SJSA1 (cell line): Measurements from ENCODE around the gene CACNA1H. TPM values are rescaled to one million over a fixed set of nuclear protein-coding genes. Genes with fewer than 3 reads are reported as not detected.
"Not testable (repeated sequence)": the region's sequence is repeated elsewhere in the genome, so short reads cannot be mapped to it uniquely, and the experiment has no call there.

Experiments used
- DNase-seq, 2 experiments: peaks; one replicate each; pipeline ENCODE4 v3.0.0-alpha.2; 2015 to 2020; ENCODE audit warnings: low spot score in 2 of 2, low read depth in 1 of 2
- H3K27ac ChIP-seq: fragments of 250-450 bp; sonication (Bioruptor Pico); 2 replicates; pipeline ENCODE4 v1.5.1; 2020; ENCODE audit warnings: mild to moderate bottlenecking, moderate library complexity
- H3K27me3 ChIP-seq: fragments of 250-450 bp; sonication (Bioruptor Pico); replicated peaks from 2 replicates; pipeline ENCODE4 v1.5.1; 2020; ENCODE audit warnings: mild to moderate bottlenecking, moderate library complexity
- H3K36me3 ChIP-seq: fragments of 250-450 bp; sonication (Bioruptor Pico); 2 replicates; pipeline ENCODE4 v1.5.1; 2020; ENCODE audit warnings: mild to moderate bottlenecking
- H3K4me1 ChIP-seq: fragments of 250-450 bp; sonication (Bioruptor Pico); replicated peaks from 2 replicates; pipeline ENCODE4 v1.6.1; 2021; ENCODE audit warnings: mild to moderate bottlenecking
- H3K4me3 ChIP-seq: fragments of 250-450 bp; sonication (Bioruptor Pico); 2 replicates; pipeline ENCODE4 v1.5.1; 2020; ENCODE audit warnings: mild to moderate bottlenecking
- H3K9me3 ChIP-seq: fragments of 250-450 bp; sonication (Bioruptor Pico); replicated peaks from 2 replicates; pipeline ENCODE4 v1.5.1; 2020; ENCODE audit warnings: mild to moderate bottlenecking
- total RNA-seq: library from RNA; depleted of rRNA; stranded (reverse); fragments of >200 nt; shearing (Covaris generic); gene quantifications from 2 replicates; pipeline ENCODE4 v1.2.3, GENCODE V29; 2014

Gene CACNA1H
- total RNA-seq, 1 experiment from 2014 or later, result not detected

DNA sequence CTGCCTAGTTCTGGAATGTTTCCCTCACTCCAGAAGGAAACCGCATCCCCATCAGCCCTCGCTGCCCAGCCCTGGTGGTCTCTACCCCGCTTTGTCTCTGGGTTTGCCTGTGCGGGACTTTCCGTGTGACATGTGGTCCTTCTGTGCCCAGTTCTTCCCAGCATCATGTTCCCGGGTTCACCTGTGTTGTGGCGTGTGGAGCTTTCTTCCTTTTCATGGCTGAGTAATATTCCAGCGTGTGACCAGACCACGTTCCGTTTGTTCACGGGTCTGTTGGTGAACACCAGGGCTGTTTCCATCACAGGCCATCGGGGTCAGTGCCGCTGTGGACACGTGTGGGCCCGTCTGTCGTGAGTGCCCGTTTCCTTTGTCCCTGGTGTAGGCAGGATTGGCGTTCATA lies 32.1 kb downstream of the CACNA1H start:
- H3K36me3 ChIP-seq, result no peaks in the 10 kb centered on the region
- no peaks in the 10 kb centered on the region for H3K9me3 ChIP-seq
- H3K27ac ChIP-seq, result no peak overlapping the region
- no peak for DNase-seq
- H3K4me1 ChIP-seq, result peaks cover 21% of the 10 kb centered on the region
- H3K4me3 ChIP-seq, result no peak overlapping the region
- peaks cover 7% of the 10 kb centered on the region; the same call in 1 of the 2 replicates for H3K27me3 ChIP-seq

DNA sequence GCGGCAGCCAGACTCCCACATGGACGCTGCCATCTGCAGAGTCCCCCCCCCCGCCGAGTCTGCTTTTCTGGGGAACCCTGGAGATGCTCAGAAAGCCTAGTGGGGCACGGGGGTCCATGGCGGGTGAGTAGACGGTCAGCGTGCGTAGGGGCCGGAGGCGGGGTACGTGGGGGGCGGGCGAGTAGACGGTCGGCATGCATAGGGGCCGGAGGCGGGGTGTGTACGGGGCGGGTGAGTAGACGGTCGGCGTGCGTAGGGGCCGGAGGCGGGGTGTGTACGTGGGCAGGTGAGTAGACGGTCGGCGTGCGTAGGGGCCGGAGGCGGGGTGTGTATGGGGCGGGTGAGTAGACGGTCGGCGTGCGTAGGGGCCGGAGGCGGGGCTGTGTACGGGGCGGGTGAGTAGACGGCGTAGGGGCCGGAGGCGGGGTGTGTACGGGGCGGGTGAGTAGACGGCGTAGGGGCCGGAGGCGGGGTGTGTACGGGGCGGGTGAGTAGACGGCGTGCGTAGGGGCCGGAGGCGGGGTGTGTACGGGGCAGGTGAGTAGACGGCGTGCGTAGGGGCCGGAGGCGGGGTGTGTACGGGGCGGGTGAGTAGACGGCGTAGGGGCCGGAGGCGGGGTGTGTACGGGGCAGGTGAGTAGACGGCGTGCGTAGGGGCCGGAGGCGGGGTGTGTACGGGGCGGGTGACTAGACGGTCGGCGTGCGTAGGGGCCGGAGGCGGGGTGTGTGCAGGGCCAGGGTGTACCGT lies 32.7 kb downstream of the CACNA1H start:
- H3K27me3 ChIP-seq, H3K27ac ChIP-seq, H3K9me3 ChIP-seq, H3K4me3 ChIP-seq, DNase-seq, H3K36me3 ChIP-seq: not testable (repeated sequence)
- peaks cover 21% of the 10 kb centered on the region for H3K4me1 ChIP-seq

DNA sequence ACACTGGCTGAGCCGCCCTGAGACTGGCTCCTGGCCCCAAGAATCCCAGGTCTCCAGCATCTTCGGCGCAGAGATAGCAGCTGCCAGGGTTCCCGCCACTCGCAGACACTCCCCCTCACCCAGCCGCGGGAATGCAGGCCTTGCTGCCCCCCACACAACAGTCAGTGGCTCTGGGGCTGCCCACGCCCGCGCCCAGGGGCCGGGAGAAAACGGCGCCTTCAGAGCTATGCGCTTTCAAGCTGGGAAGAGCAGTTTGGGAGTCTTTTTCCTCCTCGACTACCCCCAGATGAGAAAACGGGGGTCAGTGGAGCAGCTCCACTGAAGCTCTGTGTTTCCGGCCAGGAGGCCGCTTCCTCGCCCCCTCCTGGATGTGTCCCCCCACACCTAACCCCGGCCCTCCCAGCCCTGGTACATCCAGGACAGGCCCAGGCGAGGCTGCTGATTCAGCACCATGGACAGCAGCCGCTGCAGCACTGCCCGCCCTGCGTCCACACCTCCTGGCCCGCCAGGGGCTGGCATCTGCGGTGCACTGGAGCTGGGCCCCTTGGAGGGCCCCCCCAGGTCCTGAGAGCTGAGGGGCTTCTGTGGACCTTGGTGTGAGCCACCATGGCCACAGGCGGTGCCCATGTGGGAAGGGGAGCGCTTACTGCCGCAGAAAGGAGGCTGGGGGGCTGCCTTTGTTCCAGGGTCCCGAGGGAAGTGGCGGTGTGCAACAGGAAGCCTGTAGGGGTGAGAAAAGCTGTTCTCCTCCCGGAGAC lies 35.7 kb downstream of the CACNA1H start:
- no peaks in the 10 kb centered on the region for H3K9me3 ChIP-seq
- H3K4me1 ChIP-seq, result peaks cover under 1% of the 10 kb centered on the region
- no peaks in the 10 kb centered on the region for H3K36me3 ChIP-seq
- DNase-seq, result no peak
- no peak overlapping the region for H3K27ac ChIP-seq
- peaks cover 9% of the 10 kb centered on the region; the same call in 1 of the 2 replicates for H3K27me3 ChIP-seq
- H3K4me3 ChIP-seq, result no peak overlapping the region

DNA sequence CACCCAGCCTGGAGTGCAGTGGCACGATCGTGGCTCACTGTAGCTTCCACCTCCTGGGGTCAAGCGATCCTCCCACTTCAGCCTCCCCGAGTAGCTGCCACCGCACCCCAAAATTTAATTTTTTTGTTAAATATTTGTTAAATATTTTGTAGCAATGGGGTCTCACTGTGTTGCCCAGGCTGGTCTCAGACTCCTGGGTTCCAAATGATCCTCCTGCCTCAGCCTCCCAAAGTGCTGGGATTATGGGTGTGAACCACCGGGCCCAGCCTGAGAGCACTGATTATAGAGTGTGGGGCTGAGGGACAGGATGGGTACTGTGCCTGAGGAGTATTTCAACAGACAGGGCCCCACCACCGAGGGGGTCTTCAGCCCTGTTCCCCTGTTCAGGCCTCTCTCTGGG lies 36.5 kb downstream of the CACNA1H start:
- Histone ChIP-seq H3K9me3 (no peaks in the 10 kb centered on the region), H3K27ac (no peak overlapping the region), H3K36me3 (no peaks in the 10 kb centered on the region), H3K4me1 (no peaks in the 10 kb centered on the region), H3K4me3 (no peak overlapping the region), H3K27me3 (0 out of 2 replicates have a peak, but pooled peaks cover 13% of the 10 kb centered on the region)
- no peak for DNase-seq

DNA sequence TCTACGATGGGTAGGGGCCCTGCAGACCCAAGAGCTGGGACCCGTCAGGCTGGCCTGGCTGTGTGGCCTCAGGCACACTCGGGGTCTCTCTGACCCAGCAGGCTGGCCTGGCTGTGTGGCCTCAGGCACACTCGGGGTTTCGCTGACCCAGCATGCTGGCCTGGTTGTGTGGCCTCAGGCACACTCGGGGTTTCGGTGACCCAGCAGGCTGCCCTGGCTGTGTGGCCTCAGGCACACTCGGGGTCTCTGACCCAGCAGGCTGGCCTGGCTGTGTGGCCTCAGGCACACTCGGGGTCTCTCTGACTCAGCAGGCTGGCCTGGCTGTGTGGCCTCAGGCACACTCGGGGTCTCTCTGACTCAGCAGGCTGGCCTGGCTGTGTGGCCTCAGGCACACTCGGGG lies 37.9 kb downstream of the CACNA1H start:
- not testable (repeated sequence) for H3K9me3 ChIP-seq, H3K4me3 ChIP-seq, H3K27ac ChIP-seq, H3K36me3 ChIP-seq, DNase-seq, H3K4me1 ChIP-seq
- 0 out of 2 replicates have a peak, but pooled peaks cover 17% of the 10 kb centered on the region for H3K27me3 ChIP-seq

- Histone ChIP-seq H3K27ac (no peak overlapping the region), H3K36me3 (no peaks in the 10 kb centered on the region), H3K4me1 (no peaks in the 10 kb centered on the region), H3K4me3 (no peak overlapping the region), H3K27me3 (0 out of 2 replicates have a peak, but pooled peaks cover 17% of the 10 kb centered on the region), H3K9me3 (no peaks in the 10 kb centered on the region)
- DNase-seq, result no peak
These were observed 39.6 kb downstream of the CACNA1H start for GRCh38 chr16:1192384-1193073.

- Histone ChIP-seq H3K36me3 (no peaks in the 10 kb centered on the region), H3K4me3 (no peak overlapping the region), H3K9me3 (no peaks in the 10 kb centered on the region), H3K4me1 (no peaks in the 10 kb centered on the region), H3K27me3 (0 out of 2 replicates have a peak, but pooled peaks cover 17% of the 10 kb centered on the region), H3K27ac (no peak overlapping the region)
- DNase-seq, result no peak
These were observed 40.4 kb downstream of the CACNA1H start for GRCh38 chr16:1193143-1193824.

- Histone ChIP-seq H3K27me3 (0 out of 2 replicates have a peak, but pooled peaks cover 14% of the 10 kb centered on the region), H3K4me1 (no peaks in the 10 kb centered on the region), H3K4me3 (no peak overlapping the region), H3K36me3 (no peaks in the 10 kb centered on the region), H3K9me3 (no peaks in the 10 kb centered on the region), H3K27ac (no peak overlapping the region)
- DNase-seq, result no peak
These were observed 41.1 kb downstream of the CACNA1H start for GRCh38 chr16:1193825-1194581.

DNA sequence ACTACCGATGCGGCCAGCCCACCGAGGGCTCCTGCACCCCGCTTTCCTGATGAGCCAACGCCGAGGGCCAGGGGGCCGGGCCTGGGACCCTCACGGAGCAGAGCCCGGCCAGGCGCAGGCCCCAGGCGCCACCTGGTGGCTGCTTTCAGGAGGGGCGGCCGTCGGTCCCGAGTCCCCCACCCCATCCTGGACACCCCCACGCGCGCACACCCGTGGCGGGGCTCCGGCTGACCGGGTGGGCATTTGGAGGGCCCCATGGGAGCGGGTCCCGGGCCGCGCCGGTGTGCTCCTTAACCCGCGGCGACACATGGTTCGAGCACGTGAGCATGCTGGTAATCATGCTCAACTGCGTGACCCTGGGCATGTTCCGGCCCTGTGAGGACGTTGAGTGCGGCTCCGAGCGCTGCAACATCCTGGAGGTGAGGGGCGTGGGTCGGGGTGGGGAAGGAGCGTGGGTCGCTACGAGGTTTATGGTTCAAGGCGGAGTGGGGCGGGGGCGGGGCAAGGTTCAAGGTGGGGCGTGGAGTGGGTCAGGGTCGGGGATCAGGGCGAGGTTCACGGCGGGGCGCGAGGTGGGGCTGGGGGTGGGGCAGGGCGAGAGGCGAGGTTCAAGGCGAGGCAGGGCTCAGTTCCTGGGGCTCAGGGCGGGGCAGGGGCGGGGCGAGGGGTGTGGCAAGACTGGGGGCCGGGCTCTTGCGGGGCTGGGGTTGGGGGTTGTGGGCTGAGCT lies 41.9 kb downstream of the CACNA1H start:
- no peak for DNase-seq
- Histone ChIP-seq H3K36me3 (no peaks in the 10 kb centered on the region), H3K27ac (no peak overlapping the region), H3K4me3 (no peak overlapping the region), H3K9me3 (no peaks in the 10 kb centered on the region), H3K27me3 (0 out of 2 replicates have a peak, but pooled peaks cover 14% of the 10 kb centered on the region), H3K4me1 (no peaks in the 10 kb centered on the region)

GRCh38 chr16:1195393-1195666 lies 42.4 kb downstream of the CACNA1H start:
- Histone ChIP-seq H3K27ac (no peak overlapping the region), H3K4me3 (no peak overlapping the region), H3K27me3 (0 out of 2 replicates have a peak, but pooled peaks cover 14% of the 10 kb centered on the region), H3K9me3 (no peaks in the 10 kb centered on the region), H3K4me1 (no peaks in the 10 kb centered on the region), H3K36me3 (no peaks in the 10 kb centered on the region)
- DNase-seq, result no peak

DNA sequence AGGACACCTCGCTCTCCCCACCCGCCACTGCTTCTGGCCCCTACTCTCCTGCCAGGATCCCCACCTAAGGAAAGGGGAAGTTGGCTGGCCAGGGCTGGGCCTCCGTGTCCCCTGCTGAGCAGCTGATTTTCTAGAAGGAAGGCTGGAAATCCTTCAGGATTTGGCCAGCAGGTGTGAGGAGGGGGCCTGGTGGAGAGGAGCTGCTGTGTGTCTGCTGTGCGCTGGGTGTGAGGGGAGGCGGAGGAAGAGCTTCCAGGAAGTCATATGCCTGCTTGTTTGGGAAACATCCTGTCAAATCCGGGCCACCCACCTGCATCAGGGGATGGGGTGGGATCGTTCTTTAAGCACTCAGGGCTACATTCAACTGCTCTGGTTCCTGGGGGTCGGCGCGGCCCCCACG lies 43.6 kb downstream of the CACNA1H start:
- no peak overlapping the region for H3K4me3 ChIP-seq
- H3K27me3 ChIP-seq, result 0 out of 2 replicates have a peak, but pooled peaks cover 14% of the 10 kb centered on the region
- DNase-seq, result no peak
- no peaks in the 10 kb centered on the region for H3K9me3 ChIP-seq
- H3K36me3 ChIP-seq, result no peaks in the 10 kb centered on the region
- no peak overlapping the region for H3K27ac ChIP-seq
- H3K4me1 ChIP-seq, result no peaks in the 10 kb centered on the region

DNA sequence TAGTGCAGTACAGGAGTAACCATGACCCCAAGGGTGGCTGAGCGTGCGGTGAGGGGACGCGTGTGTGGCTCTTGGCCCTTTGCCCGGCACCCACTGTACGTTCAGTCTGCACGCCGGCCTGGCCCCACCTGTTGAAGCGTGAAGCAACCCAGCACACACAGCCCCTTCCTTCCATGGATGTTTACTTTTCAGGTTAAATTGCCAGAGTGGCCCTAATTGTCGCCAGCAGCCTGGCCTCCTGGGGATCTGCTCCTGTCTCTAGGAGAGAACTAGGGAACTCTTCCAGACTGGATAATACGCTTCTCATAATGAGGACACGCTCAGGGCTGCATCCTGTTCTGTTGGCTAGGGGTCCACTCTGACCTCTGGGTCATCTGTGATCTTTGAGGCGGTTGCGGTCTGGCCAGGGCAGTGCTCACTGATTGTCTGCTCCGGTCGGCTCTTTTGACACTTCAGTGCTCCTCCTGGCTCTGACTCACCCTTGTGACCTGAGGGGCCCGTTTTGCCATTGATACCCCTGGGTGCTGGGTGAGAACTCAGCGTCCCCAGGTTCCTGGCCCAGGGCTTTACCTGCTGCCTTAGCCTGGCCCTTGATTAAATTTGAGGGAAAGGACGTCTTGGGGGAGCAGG lies 44.4 kb downstream of the CACNA1H start:
- Histone ChIP-seq H3K27ac (no peak overlapping the region), H3K27me3 (0 out of 2 replicates have a peak, but pooled peaks cover 11% of the 10 kb centered on the region), H3K4me3 (no peak overlapping the region), H3K9me3 (no peaks in the 10 kb centered on the region), H3K4me1 (no peaks in the 10 kb centered on the region), H3K36me3 (no peaks in the 10 kb centered on the region)
- no peak for DNase-seq
